ENCODE data around the gene NTF4. TPM values are rescaled to one million over a fixed set of nuclear protein-coding genes. Genes with fewer than 3 reads are reported as not detected.

Gene NTF4
- total RNA-seq, 2 donors from 2014 or later: 5.0 to 8.9 TPM

DNA sequence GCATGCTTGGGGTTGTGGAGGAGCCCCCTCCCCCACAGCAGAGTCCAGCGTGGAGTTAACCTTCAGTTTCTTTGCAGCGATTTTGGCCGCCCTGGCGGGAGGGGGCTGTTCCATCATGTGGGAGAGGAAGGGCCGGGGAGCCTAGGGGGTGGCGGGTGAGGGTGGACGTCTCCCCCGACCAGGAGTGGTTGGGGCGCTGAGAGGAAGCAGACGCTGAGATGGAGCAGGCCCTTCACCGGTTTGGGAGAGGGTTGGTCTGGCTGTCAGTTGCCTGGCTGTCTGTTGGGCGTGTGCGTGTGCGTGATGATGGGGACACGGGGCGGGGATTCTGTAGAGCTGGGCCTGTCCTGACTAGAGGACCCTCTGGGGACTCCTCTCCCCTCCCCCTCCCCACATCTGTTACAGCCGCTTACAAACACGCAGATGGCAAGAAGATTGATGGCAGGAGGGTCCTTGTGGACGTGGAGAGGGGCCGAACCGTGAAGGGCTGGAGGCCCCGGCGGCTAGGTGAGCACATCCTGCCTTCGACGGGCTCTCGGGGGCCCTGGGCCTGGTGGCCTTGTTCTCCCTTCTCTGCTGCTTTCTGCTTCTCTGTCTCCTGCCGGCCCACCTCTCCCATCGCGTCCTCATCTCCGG is 39.7 kb upstream of the NTF4 start:
- H3K4me1 Mint-ChIP-seq: peaks cover 2% of the 10 kb centered on the region
- whole genome bisulfite sequencing, 2 experiments (ENCODE audit: insufficient coverage in 1 of 2, insufficient read length in 1 of 2): 92 to 95% methylated on average over 15 to 30 of the region's 30 CpGs
- TF ChIP-seq, protein P1, sequence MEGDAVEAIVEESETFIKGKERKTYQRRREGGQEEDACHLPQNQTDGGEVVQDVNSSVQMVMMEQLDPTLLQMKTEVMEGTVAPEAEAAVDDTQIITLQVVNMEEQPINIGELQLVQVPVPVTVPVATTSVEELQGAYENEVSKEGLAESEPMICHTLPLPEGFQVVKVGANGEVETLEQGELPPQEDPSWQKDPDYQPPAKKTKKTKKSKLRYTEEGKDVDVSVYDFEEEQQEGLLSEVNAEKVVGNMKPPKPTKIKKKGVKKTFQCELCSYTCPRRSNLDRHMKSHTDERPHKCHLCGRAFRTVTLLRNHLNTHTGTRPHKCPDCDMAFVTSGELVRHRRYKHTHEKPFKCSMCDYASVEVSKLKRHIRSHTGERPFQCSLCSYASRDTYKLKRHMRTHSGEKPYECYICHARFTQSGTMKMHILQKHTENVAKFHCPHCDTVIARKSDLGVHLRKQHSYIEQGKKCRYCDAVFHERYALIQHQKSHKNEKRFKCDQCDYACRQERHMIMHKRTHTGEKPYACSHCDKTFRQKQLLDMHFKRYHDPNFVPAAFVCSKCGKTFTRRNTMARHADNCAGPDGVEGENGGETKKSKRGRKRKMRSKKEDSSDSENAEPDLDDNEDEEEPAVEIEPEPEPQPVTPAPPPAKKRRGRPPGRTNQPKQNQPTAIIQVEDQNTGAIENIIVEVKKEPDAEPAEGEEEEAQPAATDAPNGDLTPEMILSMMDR (conservative IDR thresholded peaks at IDR 0.05): no peak
- H3K27me3 Mint-ChIP-seq (ENCODE audit: insufficient read depth): no peaks in the 10 kb centered on the region
- H3K4me3 ChIP-seq (ENCODE audit: low read length): no peak overlapping the region
- no peaks in the 10 kb centered on the region for H3K9me3 Mint-ChIP-seq
- H3K27ac Mint-ChIP-seq: no peak overlapping the region
- no peak overlapping the region for H3K4me3 Mint-ChIP-seq
- DNase-seq: no peak
- peaks cover 70% of the 10 kb centered on the region for H3K36me3 Mint-ChIP-seq (ENCODE audit: low read depth)
- H3K27me3 ChIP-seq (ENCODE audit: control insufficient read depth, insufficient read depth, low read length, poor library complexity, severe bottlenecking): no peaks in the 10 kb centered on the region
- peaks cover 89% of the 10 kb centered on the region for H3K36me3 ChIP-seq (ENCODE audit: control insufficient read depth, insufficient read depth, low read length)
- no peaks in the 10 kb centered on the region for H3K9me3 ChIP-seq (ENCODE audit: control insufficient read depth, low read length)
- no peaks in the 10 kb centered on the region for H3K4me1 ChIP-seq (ENCODE audit: control insufficient read depth, insufficient read depth, low read length)
- H3K9ac ChIP-seq (ENCODE audit: extremely low read depth, low read length, poor library complexity, severe bottlenecking): no peak overlapping the region
- peak overlapping the region; percentile 73 for H3K27ac ChIP-seq (ENCODE audit: low read depth, low read length)

DNA sequence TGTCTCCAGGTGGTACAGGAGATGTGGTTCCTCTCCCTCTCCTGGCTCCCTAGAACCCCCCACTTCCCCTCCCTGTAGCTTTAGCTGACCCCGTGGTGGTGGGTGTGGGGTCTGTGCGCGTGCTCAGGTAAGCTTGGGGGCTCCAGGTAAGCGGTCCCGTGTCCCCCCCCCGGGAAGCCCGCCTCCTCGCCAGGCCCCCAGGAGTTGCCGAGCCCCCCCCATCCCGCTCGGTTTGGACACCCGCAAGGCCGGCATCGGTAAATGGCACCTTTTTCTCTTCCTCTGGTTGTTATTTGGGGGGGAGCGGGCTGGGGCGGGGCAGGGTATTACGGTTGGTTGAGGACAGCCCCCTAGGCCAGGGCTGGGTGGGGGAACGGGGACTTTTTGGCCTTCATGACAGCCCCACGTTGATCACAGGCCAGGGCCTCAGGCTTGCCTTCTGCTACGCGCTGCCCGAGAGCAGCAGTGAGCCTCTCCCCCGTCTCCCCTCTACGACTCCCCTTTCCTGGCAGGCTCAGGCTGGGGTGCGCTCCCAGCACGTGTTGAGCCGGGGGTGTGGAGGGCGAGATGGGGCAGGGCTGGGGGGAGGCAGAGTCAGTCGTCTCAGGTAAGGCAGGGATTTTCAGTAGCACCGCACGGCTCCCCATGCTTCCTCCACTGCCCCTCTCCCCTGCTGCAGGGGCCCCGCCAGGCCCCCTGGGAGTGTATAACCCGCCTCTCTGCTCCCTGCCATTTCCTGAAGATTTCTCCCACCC is 38.9 kb upstream of the NTF4 start:
- Histone ChIP-seq H3K9ac (ENCODE audit: extremely low read depth, low read length, poor library complexity, severe bottlenecking) (no peak overlapping the region), H3K27me3 (ENCODE audit: control insufficient read depth, insufficient read depth, low read length, poor library complexity, severe bottlenecking) (no peaks in the 10 kb centered on the region), H3K4me1 (ENCODE audit: control insufficient read depth, insufficient read depth, low read length) (no peaks in the 10 kb centered on the region), H3K9me3 (ENCODE audit: control insufficient read depth, low read length) (no peaks in the 10 kb centered on the region), H3K27ac (ENCODE audit: low read depth, low read length) (peak overlapping the region; percentile 73), H3K36me3 (ENCODE audit: control insufficient read depth, insufficient read depth, low read length) (peaks cover 89% of the 10 kb centered on the region), H3K4me3 (ENCODE audit: low read length) (no peak overlapping the region)
- TF ChIP-seq, protein P1 (conservative IDR thresholded peaks at IDR 0.05): no peak
- Mint-ChIP-seq H3K4me1 (peaks cover 2% of the 10 kb centered on the region), H3K9me3 (no peaks in the 10 kb centered on the region), H3K4me3 (no peak overlapping the region), H3K27ac (no peak overlapping the region), H3K27me3 (ENCODE audit: insufficient read depth) (no peaks in the 10 kb centered on the region), H3K36me3 (ENCODE audit: low read depth) (peaks cover 70% of the 10 kb centered on the region)
- WGBS, 2 experiments (ENCODE audit: insufficient coverage in 1 of 2, insufficient read length in 1 of 2): 92 to 98% methylated on average over 8 to 32 of the region's 33 CpGs
- no peak for DNase-seq

DNA sequence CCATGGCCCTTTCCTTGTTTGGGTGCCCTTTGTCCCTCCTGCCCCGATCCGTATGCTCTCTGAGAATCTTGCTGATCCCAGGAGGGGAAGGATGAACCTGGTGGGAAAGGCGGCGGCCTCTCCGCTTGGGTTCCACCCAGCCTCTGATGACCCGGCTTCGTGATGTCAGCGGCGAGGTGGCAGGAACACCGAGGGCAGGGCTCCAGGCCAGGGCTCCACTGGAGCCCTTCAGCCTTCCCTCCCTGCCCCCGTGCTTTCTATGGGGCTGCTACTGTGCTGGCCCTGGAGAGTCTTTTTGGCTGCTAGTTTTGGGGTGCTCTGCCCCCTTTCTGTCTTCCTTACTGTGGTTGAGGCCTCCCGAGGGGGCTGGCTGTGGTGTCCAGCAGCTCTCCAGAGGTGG is 37.7 kb upstream of the NTF4 start:
- H3K9me3 Mint-ChIP-seq: no peaks in the 10 kb centered on the region
- peak overlapping the region; percentile 68 for H3K27ac ChIP-seq (ENCODE audit: low read depth, low read length)
- peaks cover 89% of the 10 kb centered on the region for H3K36me3 ChIP-seq (ENCODE audit: control insufficient read depth, insufficient read depth, low read length)
- H3K4me1 Mint-ChIP-seq: peaks cover 4% of the 10 kb centered on the region
- H3K4me3 Mint-ChIP-seq: no peak overlapping the region
- DNase-seq: no peak
- no peaks in the 10 kb centered on the region for H3K27me3 ChIP-seq (ENCODE audit: control insufficient read depth, insufficient read depth, low read length, poor library complexity, severe bottlenecking)
- no peak overlapping the region for H3K27ac Mint-ChIP-seq
- H3K27me3 Mint-ChIP-seq (ENCODE audit: insufficient read depth): no peaks in the 10 kb centered on the region
- H3K9ac ChIP-seq (ENCODE audit: extremely low read depth, low read length, poor library complexity, severe bottlenecking): no peak overlapping the region
- H3K4me3 ChIP-seq (ENCODE audit: low read length): no peak overlapping the region
- TF ChIP-seq, protein P1 (conservative IDR thresholded peaks at IDR 0.05): no peak
- WGBS, 2 experiments (ENCODE audit: insufficient coverage in 1 of 2, insufficient read length in 1 of 2): 93 to 95% methylated on average over 8 to 12 of the region's 12 CpGs
- H3K4me1 ChIP-seq (ENCODE audit: control insufficient read depth, insufficient read depth, low read length): peaks cover 10% of the 10 kb centered on the region
- H3K36me3 Mint-ChIP-seq (ENCODE audit: low read depth): peaks cover 71% of the 10 kb centered on the region
- no peaks in the 10 kb centered on the region for H3K9me3 ChIP-seq (ENCODE audit: control insufficient read depth, low read length)
